Measurements from ENCODE around the gene MYH4. TPM values are rescaled to one million over a fixed set of nuclear protein-coding genes. Genes with fewer than 3 reads are reported as not detected.

MYH4 gene
- total and polyA plus RNA-seq, 2 donors (not counting 1 experiment from before 2014, with no cell fraction given), result not detected

GRCh38 chr17:10516638-10517037, 47.3 kb upstream of the MYH4 start:
- no peak overlapping the region for H2AFZ ChIP-seq (ENCODE audit: insufficient read depth, low read depth, low read length, poor library complexity, severe bottlenecking)
- no peaks in the 10 kb centered on the region for H3K27me3 ChIP-seq (replicated peaks in 1 of 4; ENCODE audit: control extremely low read depth in 1 of 4, control insufficient read depth in 3 of 4, insufficient read depth in 4 of 4, low read length in 3 of 4)
- intact Hi-C loops (cut with micrococcal nuclease), result no loop called here
- TF ChIP-seq, protein P1, sequence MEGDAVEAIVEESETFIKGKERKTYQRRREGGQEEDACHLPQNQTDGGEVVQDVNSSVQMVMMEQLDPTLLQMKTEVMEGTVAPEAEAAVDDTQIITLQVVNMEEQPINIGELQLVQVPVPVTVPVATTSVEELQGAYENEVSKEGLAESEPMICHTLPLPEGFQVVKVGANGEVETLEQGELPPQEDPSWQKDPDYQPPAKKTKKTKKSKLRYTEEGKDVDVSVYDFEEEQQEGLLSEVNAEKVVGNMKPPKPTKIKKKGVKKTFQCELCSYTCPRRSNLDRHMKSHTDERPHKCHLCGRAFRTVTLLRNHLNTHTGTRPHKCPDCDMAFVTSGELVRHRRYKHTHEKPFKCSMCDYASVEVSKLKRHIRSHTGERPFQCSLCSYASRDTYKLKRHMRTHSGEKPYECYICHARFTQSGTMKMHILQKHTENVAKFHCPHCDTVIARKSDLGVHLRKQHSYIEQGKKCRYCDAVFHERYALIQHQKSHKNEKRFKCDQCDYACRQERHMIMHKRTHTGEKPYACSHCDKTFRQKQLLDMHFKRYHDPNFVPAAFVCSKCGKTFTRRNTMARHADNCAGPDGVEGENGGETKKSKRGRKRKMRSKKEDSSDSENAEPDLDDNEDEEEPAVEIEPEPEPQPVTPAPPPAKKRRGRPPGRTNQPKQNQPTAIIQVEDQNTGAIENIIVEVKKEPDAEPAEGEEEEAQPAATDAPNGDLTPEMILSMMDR (IDR thresholded peaks at IDR 0.05), result no peak
- TF ChIP-seq EZH2 (IDR thresholded peaks at IDR 0.05; ENCODE audit: borderline replicate concordance, insufficient read depth, low read depth, low read length, poor library complexity, severe bottlenecking), result no peak
- no peak overlapping the region for H3K4me2 ChIP-seq (replicated peaks; ENCODE audit: low read depth, low read length, poor library complexity, severe bottlenecking)
- H3K27me3 Mint-ChIP-seq, result peaks cover 8% of the 10 kb centered on the region
- ChIA-PET CTCF (no interaction called here), POLR2A (no interaction called here)
- no peaks in the 10 kb centered on the region for H3K36me3 ChIP-seq (replicated peaks in 1 of 2; ENCODE audit: control extremely low read depth in 1 of 2, control insufficient read depth in 1 of 2, extremely low read depth in 1 of 2, insufficient read depth in 2 of 2, low read length in 1 of 2)
- H3K4me1 ChIP-seq (ENCODE audit: control insufficient read depth in 2 of 2, insufficient read depth in 2 of 2, low read length in 2 of 2), result no peaks in the 10 kb centered on the region
- H3K9me3 ChIP-seq (ENCODE audit: control extremely low read depth in 1 of 3, control insufficient read depth in 2 of 3, insufficient read depth in 1 of 3, low read length in 2 of 3), result peaks cover 0 to 3% (median 0%) of the 10 kb centered on the region in 3 donors
- no peak overlapping the region for H3K27ac Mint-ChIP-seq
- no peak overlapping the region for H3K4me3 ChIP-seq (ENCODE audit: control extremely low read depth in 1 of 5, extremely low read depth in 1 of 5, insufficient read depth in 1 of 5, low read depth in 2 of 5, low read length in 4 of 5)
- H3K9me3 Mint-ChIP-seq (ENCODE audit: insufficient read depth), result no peaks in the 10 kb centered on the region
- no peak overlapping the region for H3K27ac ChIP-seq (ENCODE audit: low read length in 2 of 2)
- ATAC-seq (ENCODE audit: low read depth) (no peak), DNase-seq (no peak)
- no peak overlapping the region for H3K4me3 Mint-ChIP-seq
- no peaks in the 10 kb centered on the region for H4K20me1 ChIP-seq (ENCODE audit: control insufficient read depth, insufficient read depth, low read length, poor library complexity, severe bottlenecking)
- H3K4me1 Mint-ChIP-seq, result no peaks in the 10 kb centered on the region
- H3K9ac ChIP-seq (ENCODE audit: low read length), result no peak overlapping the region
- no peaks in the 10 kb centered on the region for H3K79me2 ChIP-seq (ENCODE audit: control insufficient read depth, insufficient read depth, low read length)

DNA sequence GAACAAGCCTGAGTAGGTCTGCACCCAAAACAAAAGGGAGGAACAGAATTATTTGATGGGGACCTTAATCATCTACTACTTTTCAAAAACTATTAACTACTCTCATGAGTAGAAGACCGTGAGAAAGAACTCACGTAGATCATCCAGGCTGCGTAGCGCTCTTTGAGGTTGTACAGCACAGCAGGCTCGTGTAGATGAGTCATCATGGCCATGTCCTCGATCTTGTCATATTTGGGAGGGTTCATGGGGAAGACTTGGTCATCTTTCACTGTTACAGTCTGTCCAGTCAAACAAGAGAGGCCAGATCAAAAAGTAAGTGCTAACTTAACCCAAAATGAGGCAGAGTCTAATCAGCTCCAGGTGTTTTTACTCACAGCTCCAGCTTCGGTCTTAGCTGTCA, 46.7 kb upstream of the MYH4 start:
- H3K4me3 Mint-ChIP-seq, result no peak overlapping the region
- POLR2A ChIA-PET, result no interaction called here
- WGBS (ENCODE audit: insufficient coverage), result 97% methylated on average over 5 of the region's 7 CpGs

More for the DNA sequence above, 46.7 kb upstream of the MYH4 start:
- no peaks in the 10 kb centered on the region for H3K36me3 ChIP-seq (replicated peaks in 1 of 2; ENCODE audit: control extremely low read depth in 1 of 2, control insufficient read depth in 1 of 2, extremely low read depth in 1 of 2, insufficient read depth in 2 of 2, low read length in 1 of 2)
- H3K79me2 ChIP-seq (ENCODE audit: control insufficient read depth, insufficient read depth, low read length), result no peaks in the 10 kb centered on the region
- H3K9me3 Mint-ChIP-seq (ENCODE audit: insufficient read depth), result no peaks in the 10 kb centered on the region
- H3K27ac ChIP-seq (ENCODE audit: low read length in 2 of 2), result no peak overlapping the region
- ATAC-seq (ENCODE audit: low read depth), result no peak
- peaks cover 7% of the 10 kb centered on the region for H3K27me3 Mint-ChIP-seq
- H3K27me3 ChIP-seq (replicated peaks in 1 of 4; ENCODE audit: control extremely low read depth in 1 of 4, control insufficient read depth in 3 of 4, insufficient read depth in 4 of 4, low read length in 3 of 4), result no peaks in the 10 kb centered on the region
- TF ChIP-seq, protein P1 (IDR thresholded peaks at IDR 0.05), result no peak
- no peak for TF ChIP-seq EZH2 (IDR thresholded peaks at IDR 0.05; ENCODE audit: borderline replicate concordance, insufficient read depth, low read depth, low read length, poor library complexity, severe bottlenecking)
- no peak overlapping the region for H3K4me3 ChIP-seq (ENCODE audit: control extremely low read depth in 1 of 5, extremely low read depth in 1 of 5, insufficient read depth in 1 of 5, low read depth in 2 of 5, low read length in 4 of 5)
- H2AFZ ChIP-seq (ENCODE audit: insufficient read depth, low read depth, low read length, poor library complexity, severe bottlenecking), result no peak overlapping the region
- no peaks in the 10 kb centered on the region for H3K4me1 Mint-ChIP-seq
- DNase-seq, result no peak
- H3K9me3 ChIP-seq (ENCODE audit: control extremely low read depth in 1 of 3, control insufficient read depth in 2 of 3, insufficient read depth in 1 of 3, low read length in 2 of 3), result peaks cover 0 to under 1% (median 0%) of the 10 kb centered on the region in 3 donors
- intact Hi-C loops (cut with micrococcal nuclease), result no loop called here
- no peak overlapping the region for H3K9ac ChIP-seq (ENCODE audit: low read length)
- H4K20me1 ChIP-seq (ENCODE audit: control insufficient read depth, insufficient read depth, low read length, poor library complexity, severe bottlenecking), result no peaks in the 10 kb centered on the region
- H3K4me2 ChIP-seq (replicated peaks; ENCODE audit: low read depth, low read length, poor library complexity, severe bottlenecking), result no peak overlapping the region
- no peaks in the 10 kb centered on the region for H3K4me1 ChIP-seq (ENCODE audit: control insufficient read depth in 2 of 2, insufficient read depth in 2 of 2, low read length in 2 of 2)
- no peak overlapping the region for H3K27ac Mint-ChIP-seq
- CTCF ChIA-PET, result no interaction called here
